Right lobe of liver (tissue), 6 donors: ENCODE data around the gene LSM12. TPM values are rescaled to one million over a fixed set of nuclear protein-coding genes. Genes with fewer than 3 reads are reported as not detected.

ENCODE experiments used
- ATAC-seq, 4 donors: fragments of 200-7000 bp; cut with Tn5 transposase; one replicate each; pipeline ENCODE4 v1.9.1; 2020; ENCODE audit warnings: mild to moderate bottlenecking in 4 of 4, moderate library complexity in 4 of 4
- DNase-seq, 3 donors: peaks; one replicate each; pipeline ENCODE4 v3.0.0-alpha.2; 2020
- H3K27ac ChIP-seq, 3 donors: fragments of 200-600 bp; one replicate each; pipeline ENCODE4 v1.8.0; 2022
- H3K27me3 ChIP-seq, 2 donors: fragments of 200-600 bp; one replicate each; pipeline ENCODE4 v1.8.0; 2022
- H3K36me3 ChIP-seq, 4 donors: fragments of 200-600 bp; sonication (generic) in 1 of 4; one replicate each; pipeline versions ENCODE4 v1.5.1 to v1.8.0; 2017 to 2022; ENCODE audit warnings: control low read depth in 1 of 4
- H3K4me1 ChIP-seq, 4 donors: fragments of 200-600 bp; sonication (generic) in 1 of 4; one replicate each; pipeline versions ENCODE4 v1.5.1 to v1.8.0; 2017 to 2022; ENCODE audit warnings: control low read depth in 1 of 4
- H3K4me3 ChIP-seq, 3 donors: fragments of 200-600 bp; one replicate each; pipeline ENCODE4 v1.8.0; 2022
- H3K9me3 ChIP-seq, 4 donors: fragments of 200-600 bp; sonication (generic) in 1 of 4; one replicate each; pipeline versions ENCODE4 v1.5.1 to v1.8.0; 2017 to 2022; ENCODE audit warnings: control low read depth in 1 of 4
- CTCF ChIP-seq, 4 donors: fragments of 200-600 bp in 3 of 4; fragments of 450-650 bp in 1 of 4; IDR thresholded peaks; one replicate each; pipeline versions ENCODE4 v1.5.1 to v1.8.0; 2016 to 2022; ENCODE audit warnings: antibody characterized with exemption in 4 of 4, mild to moderate bottlenecking in 2 of 4
- POLR2A ChIP-seq: fragments of 450-650 bp; IDR thresholded peaks from one replicate; pipeline ENCODE4 v1.6.1; 2017; ENCODE audit warnings: antibody characterized with exemption, mild to moderate bottlenecking
- WGBS: methylation state at CpG from one replicate; pipeline ENCODE4 v1.1.6; 2018; ENCODE audit warnings: low coverage, low lambda C conversion rate; ENCODE audit not compliant: insufficient coverage; ENCODE audit errors: missing lambda C conversion rate; 5-methylcytosine and 5-hydroxymethylcytosine counted together
- intact Hi-C, 2 donors: fragments of 100-400 bp; cut with DNase I; formaldehyde crosslinking; loops; one replicate each; pipeline versions ENCODE4 v1.11.2 to v1.14.1; 2022
- total RNA-seq, 6 experiments: library from RNA; depleted of rRNA in 2 of 6; stranded (reverse); fragments of >200 nt in 2 of 6; fragmentation: NEBNext Ultra II Directional in 3 of 6; extraction: Animal tissue kit (Norgen Biotek cat#: 25700) in 3 of 6; gene quantifications; one replicate each; pipeline versions ENCODE4 v1.1.0 to v1.2.4, GENCODE V29; 2016 to 2023
- donor health status: DM: no; HTN: yes; CAD: no.
- donor health status: DM: no; HTN: no; CAD: no.
- donor health status: DM: no; HTN: no; CAD: no.
- donor health status: DM: no; HTN: yes; CAD: no.
- donor health status: DM: no; HTN: yes; CAD: no.

Gene LSM12
- total RNA-seq, 6 experiments from 2014 or later = 24.2 to 30.6 (median 29.4) TPM

GRCh38 chr17:44006598-44007345 lies 59.7 kb downstream of the LSM12 start:
- no peaks in the 10 kb centered on the region for H3K27me3 ChIP-seq
- peaks cover 2 to 51% (median 27%) of the 10 kb centered on the region in 4 donors for H3K4me1 ChIP-seq
- peaks cover 0 to 47% (median 17%) of the 10 kb centered on the region in 4 donors for H3K36me3 ChIP-seq
- WGBS = 2% methylated on average over 21 of the region's 40 CpGs
- TF ChIP-seq CTCF (IDR thresholded peaks at IDR 0.05) = peak in 3 of 4 donors; percentile 11 to 18 (median 17)
- TF ChIP-seq POLR2A = peak; percentile 11
- intact Hi-C loops = no loop called here
- peak overlapping the region in 2 of 3 donors; percentile 74 to 95 for H3K27ac ChIP-seq
- DNase-seq (peak; percentile 98 to 99 (median 98)), ATAC-seq (peak; percentile 64 to 76 (median 72))
- peak overlapping the region; percentile 53 to 85 (median 83) for H3K4me3 ChIP-seq
- H3K9me3 ChIP-seq = no peaks in the 10 kb centered on the region

- H3K4me3 ChIP-seq = peak overlapping the region; percentile 53 to 85 (median 83)
- H3K27me3 ChIP-seq = no peaks in the 10 kb centered on the region
- H3K9me3 ChIP-seq = no peaks in the 10 kb centered on the region
- peak overlapping the region in 2 of 3 donors; percentile 74 to 95 for H3K27ac ChIP-seq
- peaks cover 0 to 47% (median 17%) of the 10 kb centered on the region in 4 donors for H3K36me3 ChIP-seq
- 2% methylated on average over 11 of the region's 21 CpGs for WGBS
- H3K4me1 ChIP-seq = peaks cover 2 to 53% (median 28%) of the 10 kb centered on the region in 4 donors
- no peak for DNase-seq
- ATAC-seq = no peak
- TF ChIP-seq CTCF (IDR thresholded peaks at IDR 0.05) = no peak
- no peak for TF ChIP-seq POLR2A
- intact Hi-C loops = no loop called here
These were observed 60.2 kb downstream of the LSM12 start for GRCh38 chr17:44006272-44006597.

- ATAC-seq (peak; percentile 5 to 34 (median 16)), DNase-seq (peak; percentile 62 to 76 (median 69))
- Histone ChIP-seq H3K27me3 (no peaks in the 10 kb centered on the region), H3K9me3 (no peaks in the 10 kb centered on the region), H3K4me1 (peaks cover 2 to 58% (median 31%) of the 10 kb centered on the region in 4 donors), H3K4me3 (peak overlapping the region; percentile 53 to 85 (median 83)), H3K36me3 (peaks cover 0 to 47% (median 17%) of the 10 kb centered on the region in 4 donors), H3K27ac (peak overlapping the region; percentile 39 to 95 (median 74))
- intact Hi-C loops = no loop called here
- peak; percentile 15 to 24 (median 19) for TF ChIP-seq CTCF (IDR thresholded peaks at IDR 0.05)
- no peak for TF ChIP-seq POLR2A
- 5% methylated on average over 14 of the region's 59 CpGs for WGBS
These were observed 60.8 kb downstream of the LSM12 start for GRCh38 chr17:44005527-44006271.

DNA sequence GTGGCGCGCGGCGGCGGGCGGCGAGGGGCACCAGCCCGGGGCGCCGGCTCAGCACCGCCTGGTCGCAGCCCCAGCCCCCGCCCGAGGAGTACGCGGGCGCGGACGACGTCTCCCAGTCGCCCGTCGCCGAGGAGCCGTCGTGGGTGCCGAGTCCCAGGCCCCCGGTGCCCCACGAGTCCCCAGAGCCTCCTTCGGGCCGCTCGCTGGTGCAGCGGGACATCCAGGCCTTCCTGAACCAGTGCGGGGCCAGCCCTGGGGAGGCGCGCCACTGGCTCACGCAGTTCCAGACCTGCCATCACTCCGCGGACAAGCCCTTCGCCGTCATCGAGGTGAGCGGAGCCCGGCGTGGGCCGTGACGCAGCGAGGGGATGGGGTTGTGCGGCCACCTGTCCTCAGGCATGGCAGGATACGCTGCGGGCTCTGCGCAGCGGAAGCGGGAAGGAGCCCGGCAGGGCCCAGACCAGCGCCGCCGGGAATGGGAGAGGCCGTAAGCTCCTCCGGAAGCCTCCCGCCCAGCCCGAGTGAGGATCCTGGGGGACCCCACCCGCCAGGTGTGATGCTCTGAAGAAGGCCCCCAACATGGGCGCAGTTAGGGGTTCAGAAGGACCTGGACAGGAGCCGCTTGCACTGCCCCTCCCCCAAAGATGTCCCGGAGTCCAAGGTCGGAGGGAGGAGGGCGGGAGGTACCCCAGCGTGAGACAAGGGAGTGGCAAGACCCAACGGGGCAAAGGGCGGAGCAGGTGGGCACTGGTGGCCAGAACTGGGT lies 61.5 kb downstream of the LSM12 start:
- WGBS = 0% methylated on average over 13 of the region's 71 CpGs
- intact Hi-C loops = no loop called here

More for the DNA sequence above, 61.5 kb downstream of the LSM12 start:
- H3K9me3 ChIP-seq = no peaks in the 10 kb centered on the region
- H3K27ac ChIP-seq = peak overlapping the region; percentile 54 to 95 (median 74)
- ATAC-seq (peak; percentile 8 to 43 (median 23)), DNase-seq (peak; percentile 57 to 87 (median 85))
- H3K4me1 ChIP-seq = peaks cover 2 to 57% (median 31%) of the 10 kb centered on the region in 4 donors
- peak overlapping the region; percentile 53 to 85 (median 83) for H3K4me3 ChIP-seq
- TF ChIP-seq CTCF (IDR thresholded peaks at IDR 0.05) (no peak), POLR2A (no peak)
- peaks cover 0 to 40% (median 14%) of the 10 kb centered on the region in 4 donors for H3K36me3 ChIP-seq
- no peaks in the 10 kb centered on the region for H3K27me3 ChIP-seq
